T-helper 2 cell treated with Interferon-gamma antibody and Interleukin-4, amounts not matched to agents 100 ng/mL and 5 ng/mL, for 36 hours (primary cell): Measurements from ENCODE around the gene MFSD12. TPM values are rescaled to one million over a fixed set of nuclear protein-coding genes. Genes with fewer than 3 reads are reported as not detected.
"Not testable (repeated sequence)": the region's sequence is repeated elsewhere in the genome, so short reads cannot be mapped to it uniquely, and the experiment has no call there.

Experiments
- intact Hi-C: fragments of 100-400 bp; cut with micrococcal nuclease; formaldehyde crosslinking; loops from one replicate; pipeline ENCODE4 v1.15.1; 2023
- total RNA-seq: library from RNA; stranded (reverse); gene quantifications from 2 replicates; pipeline ENCODE4 v1.2.3, GENCODE V29; 2022

MFSD12 gene
- total RNA-seq, 1 donor from 2014 or later: 71.2 TPM

DNA sequence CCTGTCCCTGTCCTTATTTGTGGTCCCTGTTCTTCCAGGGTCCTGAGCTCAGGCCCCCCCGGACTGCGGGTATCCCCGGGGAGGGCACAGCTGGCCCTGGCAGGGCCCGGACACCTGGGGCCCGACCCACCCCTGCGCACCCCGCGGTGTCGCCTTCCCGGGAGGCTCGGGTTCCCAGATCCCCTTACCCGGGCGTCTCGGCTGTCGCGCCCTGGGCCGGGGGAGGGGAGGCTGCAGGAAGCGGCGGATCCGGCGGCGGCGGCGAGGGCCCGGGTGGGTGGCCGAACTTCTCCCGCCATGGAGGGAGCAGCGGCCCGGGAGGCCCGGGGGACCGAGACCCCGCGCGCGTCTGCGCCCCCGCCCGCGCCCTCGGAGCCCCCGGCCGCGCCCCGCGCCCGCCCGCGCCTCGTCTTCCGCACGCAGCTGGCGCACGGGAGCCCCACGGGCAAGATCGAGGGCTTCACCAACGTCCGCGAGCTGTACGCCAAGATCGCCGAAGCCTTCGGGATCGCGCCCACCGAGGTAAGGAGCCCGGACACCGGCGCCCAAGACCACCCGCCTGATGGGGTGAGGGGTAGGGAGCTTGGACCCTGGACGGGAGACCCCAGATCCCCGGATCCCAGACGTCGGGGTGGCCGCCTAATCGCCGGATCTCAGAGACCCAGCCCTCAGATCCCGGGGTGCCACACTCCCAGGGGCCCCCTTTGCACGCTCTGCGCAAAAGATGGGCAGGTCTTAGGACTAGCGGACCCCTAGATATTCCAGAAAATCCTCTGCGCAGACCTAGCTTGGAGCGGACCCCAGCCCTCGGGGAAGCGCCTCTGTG, 28.1 kb upstream of the MFSD12 start, which contains the start of gene GIPC3:
TSS of gene GIPC3 (plus strand) at position 178 of the 826 bp plus-strand sequence. CDS start at position 298, 120 bp downstream.
- intact Hi-C loops: no loop called here

DNA sequence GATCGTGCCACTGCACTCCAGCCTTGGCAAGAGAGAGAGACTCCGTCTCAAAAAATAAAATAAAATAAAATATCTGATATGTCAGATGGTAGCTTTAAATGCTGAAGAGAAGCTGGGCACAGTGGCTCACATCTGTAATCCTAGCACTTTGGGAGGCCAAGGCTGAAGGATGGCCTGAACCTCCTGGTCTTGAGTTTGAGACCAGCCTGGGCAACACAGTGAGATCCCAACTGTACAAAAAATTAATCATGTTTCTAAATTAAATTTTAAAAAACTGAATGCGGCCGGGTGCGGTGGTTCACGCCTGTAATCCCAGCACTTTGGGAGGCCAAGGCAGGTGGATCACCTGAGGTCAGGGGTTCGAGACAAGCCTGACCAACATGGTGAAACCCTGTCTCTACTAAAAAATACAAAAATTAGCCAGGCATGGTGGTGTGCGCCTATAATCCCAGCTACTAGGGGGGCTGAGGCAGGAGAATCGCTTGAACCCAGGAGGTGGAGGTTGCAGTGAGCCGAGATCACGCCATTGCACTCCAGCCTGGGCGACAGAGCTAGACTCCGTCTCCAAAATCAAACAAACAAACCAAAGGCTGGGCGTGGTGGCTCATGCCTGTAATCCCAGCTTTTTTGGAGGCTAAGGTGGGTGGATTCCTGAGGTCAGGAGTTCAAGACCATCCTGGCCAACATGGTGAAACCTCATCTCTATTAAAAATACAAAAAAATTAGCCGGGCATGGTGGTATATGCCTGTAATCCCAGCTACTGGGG, 26.8 kb upstream of the MFSD12 start:
- intact Hi-C loops: not testable (repeated sequence)

DNA sequence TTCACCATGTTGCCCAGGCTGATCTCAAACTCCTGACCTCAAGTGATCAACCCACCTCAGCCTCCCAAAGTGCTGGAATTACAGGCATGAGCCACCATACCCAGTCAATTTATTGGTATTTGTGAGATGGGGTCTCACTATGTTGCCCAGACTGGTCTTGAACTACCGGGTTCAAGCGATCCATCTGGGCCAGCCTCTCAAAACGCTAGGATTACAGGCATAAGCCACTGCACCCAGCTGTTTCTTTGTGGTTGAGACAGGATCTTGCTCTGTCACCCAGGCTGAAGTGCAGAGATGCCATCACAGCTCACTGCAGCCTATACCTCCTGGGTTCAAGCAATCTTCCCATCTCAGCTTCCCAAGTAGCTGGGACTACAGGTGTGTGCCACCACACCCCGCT, 24.4 kb upstream of the MFSD12 start:
- intact Hi-C loops: not testable (repeated sequence)

DNA sequence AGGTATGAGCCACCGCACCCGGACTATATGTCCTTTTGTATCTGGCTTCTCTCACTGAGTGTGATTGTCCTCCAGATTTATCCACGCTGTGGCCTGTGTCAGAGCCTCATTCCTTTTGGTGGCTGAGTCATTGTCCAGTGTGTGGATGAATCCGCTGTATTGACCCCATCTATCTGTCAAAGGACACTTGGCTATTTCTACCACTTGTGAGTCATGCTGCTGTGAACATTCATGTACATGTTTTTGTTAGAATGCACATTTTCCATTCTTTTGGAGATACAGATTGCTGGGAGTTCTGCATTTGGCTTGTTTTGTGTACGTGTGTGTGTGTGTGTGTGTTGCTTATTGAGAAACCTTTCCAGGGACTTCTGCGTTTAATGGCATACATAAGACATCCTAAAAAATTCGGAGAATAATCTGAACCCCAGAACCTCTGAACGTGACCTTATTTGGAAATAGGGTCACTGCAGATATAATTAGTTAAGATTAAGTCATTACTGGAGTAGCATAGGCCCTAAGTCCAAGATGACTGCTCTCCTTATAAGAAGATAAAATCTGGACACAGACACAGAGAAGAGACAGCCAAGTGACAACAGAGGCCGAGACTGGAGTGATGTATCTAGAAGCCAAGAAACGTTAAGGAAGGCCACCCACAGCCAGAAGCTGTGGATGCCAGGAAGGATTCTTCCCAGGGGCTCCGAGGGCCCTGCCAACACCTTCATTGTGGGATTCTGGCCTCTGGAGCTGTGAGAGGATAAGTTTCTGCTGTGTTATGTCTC, 23.0 kb upstream of the MFSD12 start:
- intact Hi-C loops: no loop called here

DNA sequence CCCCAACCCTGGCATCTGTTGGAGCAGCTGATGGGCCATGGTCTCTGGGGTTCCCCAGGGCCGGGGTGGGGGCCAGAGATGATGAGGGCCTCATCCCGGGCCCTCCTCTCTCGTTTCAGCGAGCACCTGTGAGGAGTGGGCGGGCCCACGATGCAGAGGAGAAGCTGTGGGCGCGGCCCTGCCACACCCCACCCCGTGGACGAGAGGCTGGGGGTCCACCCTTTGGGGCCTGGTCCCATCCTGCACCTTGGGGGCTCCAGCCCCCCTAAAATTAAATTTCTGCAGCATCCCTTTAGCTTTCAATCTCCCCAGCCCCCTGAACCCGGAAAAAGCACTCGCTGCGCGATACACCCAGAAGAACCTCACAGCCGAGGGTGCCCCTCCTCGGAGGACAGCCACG, 21.0 kb upstream of the MFSD12 start:
- intact Hi-C loops: loop anchor here (10.0 kb wide), 1 partner anchor 486 kb away; the partner anchor contains the start of gene ZBTB7A

DNA sequence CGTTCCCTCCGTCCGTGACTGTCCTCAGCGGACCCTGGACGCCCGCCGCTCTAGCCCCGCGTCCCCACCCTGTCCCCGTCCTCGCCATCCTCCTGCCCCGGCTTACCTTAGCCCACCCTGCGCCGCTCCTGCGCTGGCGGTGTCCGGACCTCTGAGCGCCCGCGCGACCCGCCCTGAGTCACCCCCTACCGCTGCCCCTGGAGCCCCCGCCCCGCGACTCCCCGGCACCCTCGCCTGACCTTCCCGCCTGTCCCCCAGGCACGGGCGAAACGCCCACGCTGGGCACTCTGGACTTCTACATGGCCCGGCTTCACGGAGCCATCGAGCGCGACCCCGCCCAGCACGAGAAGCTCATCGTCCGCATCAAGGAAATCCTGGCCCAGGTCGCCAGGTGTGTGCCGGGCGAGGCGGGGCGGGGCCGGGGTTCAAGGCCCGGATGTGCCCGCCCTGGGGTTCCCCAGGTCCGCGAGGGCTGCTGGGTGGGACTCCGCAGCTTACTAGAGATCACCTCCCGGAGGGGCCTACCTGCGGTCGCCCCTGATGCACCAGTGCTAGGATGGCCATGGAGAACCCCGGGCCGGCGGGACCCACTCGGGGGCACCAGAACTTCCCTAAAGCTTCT, 20.4 kb upstream of the MFSD12 start:
- intact Hi-C loops: loop anchor here (10.0 kb wide), 1 partner anchor 487 kb away; the partner anchor contains the start of gene ZBTB7A

DNA sequence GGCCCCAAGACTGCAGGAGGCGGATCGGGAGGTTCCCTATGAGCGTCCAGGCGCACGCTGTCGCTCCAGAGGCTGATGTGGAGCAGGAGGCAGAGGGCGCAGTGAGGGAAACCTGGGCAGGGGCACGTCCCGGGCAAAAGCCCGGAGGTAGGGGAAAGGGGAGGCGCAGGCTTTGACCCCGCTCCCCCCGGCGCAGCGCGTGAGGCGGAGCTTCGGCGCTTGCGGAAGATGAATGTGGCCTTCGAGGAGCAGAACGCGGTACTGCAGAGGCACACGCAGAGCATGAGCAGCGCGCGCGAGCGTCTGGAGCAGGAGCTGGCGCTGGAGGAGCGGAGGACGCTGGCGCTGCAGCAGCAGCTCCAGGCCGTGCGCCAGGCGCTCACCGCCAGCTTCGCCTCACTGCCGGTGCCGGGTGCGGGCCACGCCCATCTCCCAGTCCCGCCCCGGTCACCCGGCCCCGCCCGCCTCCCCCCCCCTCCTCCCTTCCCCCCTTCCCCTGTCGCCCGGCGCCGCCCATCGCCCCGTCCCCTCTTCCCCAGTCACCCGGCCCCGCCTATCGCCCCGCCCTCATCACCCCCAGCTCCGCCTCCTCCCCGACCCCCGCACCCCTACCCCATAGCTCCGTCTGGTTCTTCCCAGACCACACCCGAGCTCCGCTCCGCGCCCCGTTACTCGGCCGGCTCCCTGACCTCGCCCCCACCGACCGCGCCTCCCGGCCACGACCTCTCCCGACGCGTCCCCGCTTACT, 19.5 kb upstream of the MFSD12 start:
- intact Hi-C loops: loop anchor here (10.0 kb wide), 1 partner anchor 488 kb away; the partner anchor contains the start of gene ZBTB7A

DNA sequence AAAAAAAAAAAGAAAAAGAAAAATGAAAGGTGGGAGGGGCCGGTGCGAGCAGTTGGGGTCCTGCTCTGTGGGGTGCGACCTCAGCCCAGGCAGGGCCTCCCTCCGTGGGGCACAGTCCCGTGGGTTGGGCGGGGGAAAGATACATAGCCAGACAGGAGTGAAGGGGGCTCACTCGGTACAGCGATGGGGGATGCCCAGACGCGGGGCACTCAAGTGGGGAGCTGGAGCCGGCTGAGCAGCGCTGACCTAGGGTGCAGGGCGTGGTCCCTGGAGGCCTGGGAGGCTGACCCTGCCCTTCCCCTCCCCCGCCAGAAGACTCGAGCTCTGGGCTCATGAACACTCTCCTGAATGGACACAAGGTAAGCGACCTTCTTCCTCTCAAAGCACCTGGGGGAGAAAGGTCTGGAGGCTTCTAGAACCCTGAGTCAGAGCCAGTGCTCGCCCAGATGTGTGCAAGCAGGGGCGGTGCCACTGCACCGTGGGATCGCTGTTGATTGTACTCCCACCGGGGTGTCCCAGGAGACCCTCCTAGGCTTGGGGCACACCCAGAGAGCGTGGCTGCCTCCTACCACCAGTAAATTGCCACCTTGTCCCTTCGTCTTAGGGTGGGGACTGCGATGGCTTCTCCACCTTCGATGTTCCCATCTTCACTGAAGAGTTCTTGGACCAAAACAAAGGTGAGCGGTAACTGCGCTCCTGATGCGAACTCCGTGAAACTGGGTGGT, 18.7 kb upstream of the MFSD12 start:
- intact Hi-C loops: loop anchor here (10.0 kb wide), 1 partner anchor 489 kb away; the partner anchor contains the start of gene ZBTB7A

DNA sequence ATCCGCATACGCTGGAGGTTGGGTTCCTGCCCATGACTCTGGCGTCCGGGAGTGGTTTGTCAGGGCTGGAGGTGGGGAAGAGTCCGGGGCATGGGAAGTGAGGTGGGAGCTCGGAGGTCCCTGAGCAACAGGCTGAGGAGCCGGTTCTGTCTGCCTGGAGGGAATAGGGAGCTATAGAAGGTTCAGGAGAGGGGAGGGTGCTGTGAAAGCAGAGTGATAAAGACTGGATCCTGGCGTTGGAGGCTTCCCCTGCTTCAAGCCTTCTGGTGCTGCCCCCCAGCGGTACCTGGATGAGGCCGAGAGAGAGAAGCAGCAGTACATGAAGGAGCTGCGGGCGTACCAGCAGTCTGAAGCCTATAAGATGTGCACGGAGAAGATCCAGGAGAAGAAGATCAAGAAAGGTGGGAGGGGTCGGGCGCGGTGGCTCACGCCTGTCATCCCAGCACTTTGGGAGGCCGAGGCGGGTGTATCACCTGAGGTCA, 17.9 kb upstream of the MFSD12 start:
- intact Hi-C loops: loop anchor here (10.0 kb wide), 1 partner anchor 490 kb away; the partner anchor contains the start of gene ZBTB7A

DNA sequence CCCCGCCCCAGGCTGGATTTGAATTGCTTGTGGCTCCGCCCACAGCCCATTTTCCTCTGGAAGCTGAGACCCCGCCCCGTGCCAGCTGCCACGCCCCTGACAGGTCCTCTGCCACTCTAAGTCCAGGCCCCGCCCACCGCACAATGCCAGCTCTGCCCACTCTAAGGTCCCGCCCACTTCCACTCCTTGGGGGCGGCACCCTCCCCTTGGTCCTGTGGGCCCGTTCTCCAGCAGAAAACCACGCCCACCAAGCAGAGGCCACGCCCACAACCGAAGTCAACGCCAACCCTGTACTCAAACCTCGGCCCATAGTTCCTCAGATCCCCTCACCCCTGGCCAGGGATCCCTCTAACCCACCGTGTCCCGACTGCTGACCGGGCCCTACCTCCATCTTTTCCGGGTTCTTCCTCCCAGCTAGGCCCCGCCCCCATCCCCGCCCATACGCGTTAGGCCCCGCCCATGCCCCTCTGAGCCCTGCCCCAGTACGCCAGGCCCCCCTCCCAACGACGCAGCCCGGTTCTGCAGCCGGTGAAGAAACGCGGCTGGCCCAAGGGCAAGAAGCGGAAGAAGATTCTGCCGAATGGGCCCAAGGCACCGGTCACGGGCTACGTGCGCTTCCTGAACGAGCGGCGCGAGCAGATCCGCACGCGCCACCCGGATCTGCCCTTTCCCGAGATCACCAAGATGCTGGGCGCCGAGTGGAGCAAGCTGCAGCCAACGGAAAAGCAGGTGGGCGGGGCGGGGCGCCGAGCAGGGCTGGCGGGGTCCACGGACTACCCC, 16.7 kb upstream of the MFSD12 start:
- intact Hi-C loops: loop anchor here (10.0 kb wide), 1 partner anchor 491 kb away; the partner anchor contains the start of gene ZBTB7A

DNA sequence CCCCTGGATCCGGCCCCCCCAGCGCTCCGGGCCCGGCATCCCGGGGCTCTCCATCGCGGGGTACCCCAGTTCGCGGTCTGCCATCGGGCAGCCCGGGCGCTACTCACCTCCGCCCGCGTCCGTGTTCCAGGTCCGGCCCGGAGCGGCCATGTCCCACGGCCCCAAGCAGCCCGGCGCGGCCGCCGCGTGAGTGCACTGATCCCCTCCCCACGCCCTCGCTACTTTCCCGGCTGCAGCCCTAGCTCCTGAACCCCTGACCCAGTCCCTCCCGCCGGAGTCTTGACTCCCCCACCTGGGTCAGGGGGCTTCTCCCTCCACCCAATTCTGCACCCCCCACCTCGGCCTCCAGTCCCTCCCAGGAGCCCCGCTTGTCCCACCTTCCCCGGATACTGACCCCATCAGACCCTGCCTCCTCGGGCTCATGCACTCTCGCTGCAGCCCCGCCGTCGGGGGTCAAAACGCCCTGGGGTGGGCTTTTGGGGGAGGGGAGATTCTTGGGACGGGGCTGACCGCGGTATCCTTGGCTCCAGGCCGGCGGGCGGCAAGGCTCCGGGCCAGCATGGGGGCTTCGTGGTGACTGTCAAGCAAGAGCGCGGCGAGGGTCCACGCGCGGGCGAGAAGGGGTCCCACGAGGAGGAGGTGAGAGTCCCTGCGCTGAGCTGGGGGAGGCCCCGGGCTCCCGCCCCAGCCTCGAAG, 15.9 kb upstream of the MFSD12 start:
- intact Hi-C loops: loop anchor here (10.0 kb wide), 1 partner anchor 491 kb away; the partner anchor contains the start of gene ZBTB7A

DNA sequence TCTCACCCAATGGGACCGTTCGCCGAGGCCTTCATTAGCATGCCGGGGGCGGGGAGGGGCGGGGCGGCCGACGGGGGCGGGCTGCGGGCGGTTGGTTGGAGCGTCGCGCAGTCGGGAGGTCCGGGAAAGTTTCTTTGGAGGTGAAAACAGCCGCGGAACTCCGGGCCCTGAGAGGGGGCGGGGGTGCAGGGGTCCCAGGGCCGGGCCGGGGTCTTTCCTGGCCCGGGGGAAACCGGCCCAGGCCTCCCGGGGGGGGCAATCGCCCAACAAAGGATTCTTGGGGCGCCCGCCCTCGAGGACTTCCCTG, 15.4 kb upstream of the MFSD12 start, which contains the start of gene HMG20B:
TSS of gene HMG20B (plus strand) at position 90 of the 307 bp plus-strand sequence. CDS start 366 bp downstream, outside the sequence.
- intact Hi-C loops: loop anchor here (1.0 to 10.0 kb wide), 4 partner anchors 16 to 492 kb away; partner anchors contain the start of genes FZR1, MFSD12 and ZBTB7A

DNA sequence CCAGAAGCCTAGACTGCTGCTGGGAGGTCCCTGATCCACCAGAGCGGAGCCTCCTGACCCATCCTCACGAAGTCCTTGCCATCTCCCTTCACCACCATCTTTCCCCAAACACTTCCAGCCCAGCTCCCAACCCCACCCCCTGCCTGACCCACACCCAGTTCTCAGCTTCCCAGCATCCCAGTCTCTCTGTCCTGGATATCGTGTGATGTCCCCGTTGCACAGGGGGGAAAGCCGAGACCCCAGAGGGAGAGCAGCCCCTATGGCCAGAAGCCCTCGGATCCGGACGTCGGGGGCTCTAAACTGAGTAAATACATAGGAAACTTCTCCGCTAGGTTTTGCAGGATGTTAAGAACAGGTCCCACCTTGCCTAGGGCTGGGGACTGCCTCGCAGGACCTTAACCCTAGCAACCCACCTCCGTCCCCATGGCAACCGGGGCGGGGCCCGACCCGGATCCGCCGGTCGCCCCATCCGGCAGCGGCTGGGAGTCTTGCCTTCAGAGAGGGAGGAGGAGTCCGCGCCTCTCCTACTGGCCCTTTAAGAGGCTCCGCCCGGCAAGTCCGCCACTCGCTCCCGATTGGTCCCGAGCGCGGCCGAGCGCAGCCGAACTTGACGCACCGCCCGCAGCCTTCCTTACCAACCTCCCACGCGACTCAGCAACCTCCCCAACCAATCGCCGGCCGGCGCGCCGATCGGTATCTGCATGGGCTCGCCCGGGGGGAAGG, 14.9 kb upstream of the MFSD12 start:
- intact Hi-C loops: loop anchor here (1.0 to 10.0 kb wide), 4 partner anchors 15 to 493 kb away; partner anchors contain the start of genes FZR1, MFSD12 and ZBTB7A

DNA sequence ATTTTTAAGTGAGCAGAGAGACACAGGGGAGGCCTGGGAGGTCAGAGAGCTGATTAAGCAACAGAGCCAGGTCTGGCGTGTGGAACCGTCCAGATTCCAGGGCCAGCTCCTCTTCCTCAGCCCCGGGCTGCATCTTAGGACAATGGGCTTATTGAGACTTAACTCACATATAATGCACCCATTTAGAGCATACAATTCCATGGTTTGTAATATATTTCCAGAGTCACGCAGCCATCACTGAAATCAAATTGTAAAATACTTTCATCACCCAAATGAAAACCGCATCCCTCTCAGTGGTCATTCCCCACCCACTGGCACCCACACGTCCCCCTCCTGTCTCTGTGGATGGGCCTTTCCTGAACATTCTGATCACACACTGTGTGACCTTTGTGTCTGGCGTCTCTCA, 13.2 kb upstream of the MFSD12 start:
- intact Hi-C loops: loop anchor here (10.0 kb wide), 1 partner anchor 494 kb away; the partner anchor contains the start of gene ZBTB7A

DNA sequence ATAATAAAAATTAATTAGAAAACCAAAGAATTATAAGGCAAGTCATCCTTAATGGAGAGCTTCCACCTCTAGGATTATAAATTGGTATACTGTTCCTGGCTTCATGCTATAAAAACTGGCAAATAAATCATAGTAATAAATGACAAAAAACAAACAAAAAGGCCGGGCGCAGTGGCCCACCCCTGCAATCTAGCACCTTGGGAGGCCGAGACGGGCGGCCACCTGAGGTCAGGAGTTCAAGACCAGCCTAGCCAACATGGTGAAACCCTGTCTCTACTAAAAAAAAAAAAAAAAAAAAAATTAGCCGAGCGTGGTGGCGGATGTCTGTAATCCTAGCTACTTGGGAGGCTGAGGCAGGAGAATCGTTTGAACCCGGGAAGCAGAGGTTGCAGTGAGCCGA, 12.7 kb upstream of the MFSD12 start:
- intact Hi-C loops: loop anchor here (10.0 kb wide), 1 partner anchor 495 kb away; the partner anchor contains the start of gene ZBTB7A

DNA sequence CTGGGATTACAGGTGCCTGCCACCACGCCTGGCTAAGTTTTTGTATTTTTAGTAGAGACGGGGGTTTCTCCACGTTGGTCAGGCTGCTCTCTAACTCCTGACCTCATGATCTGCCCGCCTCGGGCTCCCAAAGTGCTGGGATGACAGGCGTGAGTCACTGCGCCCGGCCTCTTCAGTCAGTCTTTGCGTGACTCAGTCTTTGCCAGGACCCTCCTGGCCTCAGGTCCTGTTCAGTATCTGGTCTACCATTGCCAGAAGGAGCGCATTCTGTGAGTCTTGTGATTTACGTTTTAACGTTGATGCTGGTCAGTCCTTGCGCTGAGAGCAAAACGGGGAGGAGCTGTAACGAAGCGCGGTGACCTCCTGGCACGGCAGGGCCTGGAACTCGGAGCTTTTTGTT, 7.8 kb upstream of the MFSD12 start:
- intact Hi-C loops: no loop called here
